IMR-90 (cell line): ENCODE results near the gene LAMA4. TPM values are rescaled to one million over a fixed set of nuclear protein-coding genes. Genes with fewer than 3 reads are reported as not detected.

Experiments
- ATAC-seq: fragments of 200-7000 bp; cut with Tn5 transposase; 2 replicates; pipeline ENCODE4 v1.9.1; 2020; ENCODE audit warnings: low read depth, mild to moderate bottlenecking, moderate library complexity
- BruUV-seq: library from RNA; stranded (reverse); fragments of 400-500 nt; replicated peaks from 2 replicates; lab custom pipeline; 2021; lab: Mats Ljungman, UMichigan
- CTCF ChIA-PET: fragments of 300-600 bp; formaldehyde crosslinking; extraction: SDS; loops from one replicate; lab custom pipeline; 2021; ENCODE audit warnings: antibody characterized with exemption; lab: Yijun Ruan, JAX
- POLR2A ChIA-PET: fragments of 300-600 bp; sonication (Branson Sonifier 250); formaldehyde crosslinking; loops from one replicate; lab custom pipeline; 2022; ENCODE audit warnings: antibody characterized with exemption; ENCODE audit not compliant: unreplicated experiment; lab: Charles Lee
- DNase-seq: peaks from one replicate; pipeline ENCODE4 v3.0.0; 2013
- H2AFZ ChIP-seq: replicated peaks from 2 replicates; pipeline ENCODE3; 2013; ENCODE audit warnings: low read length, mild to moderate bottlenecking; ENCODE audit not compliant: poor library complexity
- H2AK5ac ChIP-seq: 2 replicates; pipeline ENCODE4 v1.6.1; 2013; ENCODE audit warnings: low read depth, low read length, inconsistent platforms
- H2AK9ac ChIP-seq: replicated peaks from 2 replicates; pipeline ENCODE3; 2013; ENCODE audit warnings: mild to moderate bottlenecking, low read depth, low read length, moderate library complexity; ENCODE audit not compliant: poor library complexity
- H2BK120ac ChIP-seq: 2 replicates; pipeline ENCODE4 v1.6.1; 2013; ENCODE audit warnings: low read depth, low read length, inconsistent platforms
- H2BK15ac ChIP-seq: 3 replicates; pipeline ENCODE4 v1.6.1; 2013; ENCODE audit warnings: low read depth, low read length, inconsistent platforms
- H2BK20ac ChIP-seq: 2 replicates; pipeline ENCODE4 v1.6.1; 2013; ENCODE audit warnings: low read depth, mild to moderate bottlenecking, inconsistent platforms, low read length, moderate library complexity
- H2BK5ac ChIP-seq: 2 replicates; pipeline ENCODE4 v1.6.1; 2013; ENCODE audit warnings: mild to moderate bottlenecking, low read depth, low read length, inconsistent platforms; ENCODE audit not compliant: poor library complexity, severe bottlenecking
- H3K14ac ChIP-seq: replicated peaks from 2 replicates; pipeline ENCODE4 v1.6.1; 2013; ENCODE audit warnings: low read depth, low read length, inconsistent platforms
- H3K18ac ChIP-seq: 2 replicates; pipeline ENCODE4 v1.6.1; 2013; ENCODE audit warnings: low read depth, low read length, control low read depth
- H3K23ac ChIP-seq: 2 replicates; pipeline ENCODE4 v1.6.1; 2013; ENCODE audit warnings: low read depth, low read length, inconsistent platforms
- H3K27ac ChIP-seq: 2 replicates; pipeline ENCODE4 v1.5.1; 2013; ENCODE audit warnings: mild to moderate bottlenecking, control low read depth, low read length; ENCODE audit not compliant: insufficient read depth
- H3K27me3 ChIP-seq: 2 replicates; pipeline ENCODE4 v1.6.1; 2013; ENCODE audit warnings: low read length; ENCODE audit not compliant: control insufficient read depth, insufficient read depth
- H3K36me3 ChIP-seq: 2 replicates; pipeline ENCODE4 v1.6.1; 2013; ENCODE audit warnings: low read length, mixed read lengths; ENCODE audit not compliant: control insufficient read depth, insufficient read depth
- H3K4ac ChIP-seq: 2 replicates; pipeline ENCODE4 v1.6.1; 2013; ENCODE audit warnings: low read depth, low read length, inconsistent platforms
- H3K4me1 ChIP-seq: 2 replicates; pipeline ENCODE4 v1.6.1; 2013; ENCODE audit warnings: low read length, mixed read lengths; ENCODE audit not compliant: control insufficient read depth, insufficient read depth
- H3K4me2 ChIP-seq: 2 replicates; pipeline ENCODE4 v1.6.1; 2013; ENCODE audit warnings: low read depth, mild to moderate bottlenecking, control low read depth, low read length, moderate library complexity
- H3K4me3 ChIP-seq: 2 replicates; pipeline ENCODE4 v1.5.1; 2013; ENCODE audit warnings: low read depth, mild to moderate bottlenecking, control low read depth, low read length, moderate library complexity; ENCODE audit not compliant: insufficient read depth
- H3K56ac ChIP-seq: 2 replicates; pipeline ENCODE4 v1.6.1; 2013; ENCODE audit warnings: low read length, inconsistent platforms; ENCODE audit not compliant: insufficient read depth; ENCODE audit errors: extremely low read depth
- H3K79me1 ChIP-seq, 2 experiments: 2 replicates each; pipeline ENCODE4 v1.6.1; 2013; ENCODE audit warnings: low read length in 2 of 2, inconsistent platforms in 1 of 2, low read depth in 1 of 2
- H3K9ac ChIP-seq: 2 replicates; pipeline ENCODE4 v1.6.1; 2013; ENCODE audit warnings: low read depth, low read length, control low read depth
- H3K9me1 ChIP-seq: 2 replicates; pipeline ENCODE4 v1.6.1; 2013; ENCODE audit warnings: low read length, inconsistent platforms; ENCODE audit not compliant: insufficient read depth
- H3K9me3 ChIP-seq: 2 replicates; pipeline ENCODE4 v1.6.1; 2013; ENCODE audit warnings: low read length; ENCODE audit not compliant: control insufficient read depth, insufficient read depth
- H4K20me1 ChIP-seq: 2 replicates; pipeline ENCODE4 v1.6.1; 2013; ENCODE audit warnings: low read length, inconsistent platforms; ENCODE audit not compliant: insufficient read depth
- H4K5ac ChIP-seq: 2 replicates; pipeline ENCODE4 v1.6.1; 2013; ENCODE audit warnings: mild to moderate bottlenecking, low read depth, low read length, control low read depth
- H4K8ac ChIP-seq, 2 experiments: 2 replicates each; pipeline ENCODE4 v1.6.1; 2013; ENCODE audit warnings: low read depth in 2 of 2, low read length in 2 of 2, control low read depth in 1 of 2, inconsistent platforms in 1 of 2
- H4K91ac ChIP-seq: 2 replicates; pipeline ENCODE4 v1.6.1; 2013; ENCODE audit warnings: low read depth, low read length, inconsistent platforms; ENCODE audit not compliant: insufficient read depth
- BHLHE40 ChIP-seq: fragments of 150-350 bp; IDR thresholded peaks from 2 replicates; pipeline ENCODE4 v1.6.1; 2016; ENCODE audit warnings: mild to moderate bottlenecking, low read depth, low read length
- CEBPB ChIP-seq: IDR thresholded peaks from 2 replicates; pipeline ENCODE4 v1.6.1; 2012; ENCODE audit warnings: low read depth, low read length, improper control_type of control experiment
- CHD1 ChIP-seq: IDR thresholded peaks from 2 replicates; pipeline ENCODE4 v1.6.1; 2012; ENCODE audit warnings: low read depth, low read length, improper control_type of control experiment
- CTCF ChIP-seq: conservative IDR thresholded peaks from 2 replicates; pipeline ENCODE4 v1.5.1; 2012; ENCODE audit warnings: mild to moderate bottlenecking, low read depth, low read length, improper control_type of control experiment
- FOS ChIP-seq: fragments of 150-350 bp; IDR thresholded peaks from 2 replicates; pipeline ENCODE4 v1.6.1; 2016; ENCODE audit warnings: low read depth, low read length
- MAFK ChIP-seq: IDR thresholded peaks from 2 replicates; pipeline ENCODE4 v1.6.1; 2012; ENCODE audit warnings: low read depth, low read length, improper control_type of control experiment
- MAZ ChIP-seq: IDR thresholded peaks from 2 replicates; pipeline ENCODE4 v1.6.1; 2012; ENCODE audit warnings: low read depth, mild to moderate bottlenecking, low read length, improper control_type of control experiment, moderate library complexity, borderline replicate concordance
- MXI1 ChIP-seq: IDR thresholded peaks from 2 replicates; pipeline ENCODE4 v1.6.1; 2012; ENCODE audit warnings: low read depth, mild to moderate bottlenecking, low read length, moderate library complexity, borderline replicate concordance
- NFE2L2 ChIP-seq: fragments of 150-350 bp; IDR thresholded peaks from 2 replicates; pipeline ENCODE4 v1.6.1; 2016; ENCODE audit warnings: low read depth, mild to moderate bottlenecking, low read length
- POLR2A ChIP-seq: IDR thresholded peaks from 2 replicates; pipeline ENCODE4 v1.6.1; 2012; ENCODE audit warnings: mild to moderate bottlenecking, low read depth, low read length
- RAD21 ChIP-seq: IDR thresholded peaks from 2 replicates; pipeline ENCODE4 v1.6.1; 2012; ENCODE audit warnings: low read length, improper control_type of control experiment
- RFX5 ChIP-seq: IDR thresholded peaks from 2 replicates; pipeline ENCODE4 v1.8.0; 2012; ENCODE audit warnings: low read depth, mild to moderate bottlenecking, low read length, moderate library complexity
- SMC3 ChIP-seq: fragments of 150-350 bp; IDR thresholded peaks from 2 replicates; pipeline ENCODE4 v1.6.1; 2016; ENCODE audit warnings: low read depth, mild to moderate bottlenecking, antibody characterized with exemption, low read length, moderate library complexity
- USF2 ChIP-seq: fragments of 150-350 bp; IDR thresholded peaks from 2 replicates; pipeline ENCODE4 v1.6.1; 2017; ENCODE audit warnings: mild to moderate bottlenecking, antibody characterized with exemption, low read length, low read depth
- WGBS, 2 experiments: methylation state at CpG; one replicate each; pipeline versions ENCODE4 v1.1.5 to v1.1.7; 2013; ENCODE audit warnings: missing lambda C conversion rate in 2 of 2; ENCODE audit not compliant: insufficient read length in 1 of 2; ENCODE audit errors: extremely low coverage in 2 of 2; 5-methylcytosine and 5-hydroxymethylcytosine counted together
- dilution Hi-C: fragments of 300-500 bp; cut with HindIII; formaldehyde crosslinking; loops from one replicate; pipeline ENCODE4 v1.14.3; 2018; ENCODE audit warnings: low sequenced_read_pairs; ENCODE audit not compliant: unreplicated experiment
- in situ Hi-C: fragments of 300-500 bp; cut with MboI; formaldehyde crosslinking; loops from 3 replicates; pipeline ENCODE4 v1.14.3; 2019; ENCODE audit warnings: low sequenced_read_pairs, inconsistent platforms, mixed read lengths
- intact Hi-C: fragments of 100-400 bp; cut with micrococcal nuclease; formaldehyde crosslinking; loops from 2 replicates; pipeline ENCODE4 v1.10.0; 2022
- polyA plus RNA-seq, 3 experiments: library from polyadenylated mRNA; depleted of rRNA; stranded (reverse); fragments of >200 nt; gene quantifications; 2 replicates each; pipeline ENCODE4 v1.2.3, GENCODE V29; 2012; ENCODE audit warnings: low replicate concordance in 1 of 3
- total RNA-seq: library from RNA; depleted of rRNA; stranded (reverse); fragments of >200 nt; gene quantifications from 2 replicates; pipeline ENCODE4 v1.2.3, GENCODE V29; 2012

The LAMA4 gene
- total and polyA plus RNA-seq, 2 of the 4 experiments (the other 2 are of a cell fraction) = 33.9 to 35.8 TPM

- Histone ChIP-seq H3K4ac (no peak overlapping the region; the same call in 1 of the 2 replicates), H2BK20ac (peak overlapping the region; percentile 2; the same call in 1 of the 2 replicates), H4K91ac (peak overlapping the region; percentile 50; the same call in 1 of the 2 replicates), H2AK5ac (no peak overlapping the region; the same call in 1 of the 2 replicates), H4K5ac (peak overlapping the region; percentile 72), H2AFZ (no peak overlapping the region), H3K9me3 (no peaks in the 10 kb centered on the region), H3K27ac (peak overlapping the region; percentile 44; the same call in 1 of the 2 replicates), H3K27me3 (no peaks in the 10 kb centered on the region), H3K36me3 (peaks cover 7% of the 10 kb centered on the region; the same call in 1 of the 2 replicates), H2BK5ac (peak overlapping the region; percentile 22), H4K20me1 (no peaks in the 10 kb centered on the region), H2AK9ac (no peak overlapping the region), H3K79me1 (peaks cover 5 to 19% of the 10 kb centered on the region in 2 experiments), H2BK15ac (peak overlapping the region; percentile 71; the same call in 1 of the 3 replicates), H3K23ac (peak overlapping the region; percentile 6; the same call in 1 of the 2 replicates), H3K14ac (no peak overlapping the region; the same call in 1 of the 2 replicates), H3K18ac (peak overlapping the region; percentile 39), H4K8ac (no peak overlapping the region; a peak in 1 of 4 replicates), H3K9ac (peak overlapping the region; percentile 30; the same call in 1 of the 2 replicates), H3K9me1 (no peaks in the 10 kb centered on the region; the same call in 1 of the 2 replicates), H3K4me3 (peak overlapping the region; percentile 89), H3K56ac (no peak overlapping the region), H2BK120ac (0 out of 2 replicates have a peak overlapping the region, but pooled peaks have one; percentile 20), H3K4me2 (peak overlapping the region; percentile 92), H3K4me1 (peaks cover 9% of the 10 kb centered on the region)
- ChIA-PET CTCF (no interaction called here), POLR2A (no interaction called here)
- no TSS peak for BruUV-seq
- dilution Hi-C loops (no loop called here), intact Hi-C loops (loop anchor here (1.0 to 5.0 kb wide), 2 partner anchors 18 to 34 kb away; no protein-coding TSS in a partner anchor), in situ Hi-C loops (no loop called here)
- DNase-seq = peak; percentile 79
- WGBS, 2 experiments = no CpG with 5 or more reads among the region's 6 CpGs
- peak; percentile 13; the same call in 1 of the 2 replicates for ATAC-seq
- TF ChIP-seq BHLHE40 (no peak), MXI1 (no peak), MAFK (no peak), CEBPB (no peak), CTCF (no peak), SMC3 (no peak), NFE2L2 (no peak), RFX5 (no peak), CHD1 (no peak), MAZ (no peak), USF2 (no peak), FOS (no peak), POLR2A (no peak), RAD21 (no peak)
Measured at GRCh38 chr6:112251171-112251875, 3.0 kb downstream of the LAMA4 start.
